GM21825 (cell line): Measurements from ENCODE around the gene NOP56.

ENCODE experiments used
- ATAC-seq: cut with Tn5 transposase; IDR thresholded peaks from one replicate; pipeline ENCODE4 v1.9.1; 2021; ENCODE audit warnings: mild to moderate bottlenecking, moderate library complexity; ENCODE audit not compliant: unreplicated experiment

NOP56 gene

GRCh38 chr20:2651772-2652723 is at the start of gene NOP56:
TSS of gene NOP56 (plus strand) at chr20:2652632. CDS start at chr20:2652661, 29 bp downstream.
- peak; percentile 77 for ATAC-seq

DNA sequence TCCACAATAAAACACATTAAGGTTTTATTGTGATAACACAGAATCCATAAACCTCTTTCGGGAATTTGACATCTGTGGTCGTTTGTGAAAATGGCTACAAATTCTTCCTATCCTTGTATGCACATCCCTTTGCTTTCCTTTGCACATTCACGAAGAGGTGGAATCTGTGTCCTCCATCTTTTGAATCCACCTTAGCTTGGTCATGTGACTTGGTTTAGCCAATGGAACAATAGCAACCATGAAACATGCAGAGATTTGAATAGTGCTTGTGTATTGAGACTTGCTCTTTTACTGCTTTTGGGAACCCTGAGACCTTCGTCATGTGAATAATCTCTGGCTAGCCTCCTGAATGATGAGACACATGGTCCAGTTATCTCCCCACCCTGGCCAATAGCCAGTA is 49.7 kb upstream of the NOP56 start:
- ATAC-seq, result no peak

- ATAC-seq, result no peak
Observed at GRCh38 chr20:2603816-2604505, 48.5 kb upstream of the NOP56 start.

DNA sequence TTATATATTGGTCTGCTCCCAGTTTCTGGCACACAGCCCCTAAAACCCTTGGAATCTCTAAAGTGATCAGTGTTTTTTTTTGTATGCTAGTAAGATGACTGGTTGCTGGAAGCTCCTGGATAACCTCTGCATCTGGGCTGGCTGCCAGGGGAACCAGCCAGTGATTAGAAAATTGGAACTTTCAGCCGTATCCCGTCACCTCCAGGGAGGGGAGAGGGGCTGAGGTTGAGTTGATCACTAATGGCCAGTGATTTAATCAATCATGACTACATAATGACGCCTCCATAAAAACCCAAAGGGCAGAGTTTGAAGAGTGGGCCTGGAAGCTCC is 48.0 kb upstream of the NOP56 start:
- no peak for ATAC-seq

DNA sequence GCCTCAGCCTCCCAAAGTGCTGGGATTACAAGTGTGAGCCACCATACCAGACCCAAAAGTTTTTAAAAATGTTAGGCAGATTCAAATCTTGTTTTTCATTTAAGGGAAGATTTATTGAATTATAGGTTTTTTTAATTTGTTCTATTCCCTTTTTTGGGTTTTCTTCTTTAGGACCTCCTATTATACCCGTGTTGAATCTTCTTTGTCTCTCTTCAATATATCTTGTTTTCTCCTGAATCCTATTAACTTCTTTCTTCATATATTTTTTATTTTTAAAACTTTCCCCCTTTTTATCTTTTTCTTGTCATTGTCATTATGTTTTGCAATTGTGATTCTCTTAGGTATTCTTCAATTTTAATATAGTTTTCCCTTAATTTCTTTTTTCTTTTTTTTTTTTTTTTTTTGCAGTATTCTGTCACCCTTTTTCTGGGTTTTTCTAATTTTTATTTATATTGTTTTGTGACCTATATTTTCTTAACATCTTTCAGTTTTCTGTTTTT is 45.9 kb upstream of the NOP56 start:
- no peak for ATAC-seq

GRCh38 chr20:2610326-2610725 is 42.1 kb upstream of the NOP56 start:
- ATAC-seq, result no peak

DNA sequence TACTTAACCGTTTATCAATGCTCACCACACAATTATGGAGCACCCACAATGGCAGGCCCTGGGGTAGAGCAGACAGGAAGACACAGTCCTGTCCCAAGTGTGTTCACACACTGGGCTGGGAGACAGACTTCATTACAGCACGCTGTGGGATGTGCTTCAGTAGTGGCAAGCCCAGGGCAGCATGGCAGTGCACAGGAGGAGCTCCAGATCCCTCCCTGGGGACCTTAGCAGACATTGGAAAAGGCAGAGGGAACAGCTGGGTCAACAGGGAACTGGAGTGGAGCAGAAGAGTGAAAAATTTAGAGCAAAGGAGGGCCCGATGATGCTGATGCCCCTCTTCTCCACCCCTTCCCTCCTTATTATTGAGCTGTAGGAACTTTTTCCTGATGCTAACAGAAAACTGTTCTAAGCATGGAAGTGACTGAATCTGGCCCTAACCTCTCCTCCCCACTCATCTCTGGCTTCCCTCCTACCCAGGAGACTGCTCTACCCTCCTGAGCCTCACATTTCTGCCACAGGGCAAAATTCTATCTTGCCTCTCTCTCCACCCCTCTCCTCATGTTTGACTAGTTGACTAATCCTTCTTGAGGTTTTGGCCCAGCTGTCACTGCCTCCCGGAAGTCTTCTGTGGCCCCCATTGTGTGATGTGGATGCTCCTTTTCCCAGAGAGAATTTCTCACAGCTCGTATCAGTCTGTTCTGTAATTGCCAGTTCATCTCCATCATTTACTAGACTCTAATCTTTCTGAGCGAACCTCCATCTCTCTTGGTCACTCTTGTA is 41.3 kb upstream of the NOP56 start:
- no peak for ATAC-seq

- no peak for ATAC-seq
Observed at GRCh38 chr20:2612073-2612472, 40.4 kb upstream of the NOP56 start.

- no peak for ATAC-seq
Observed at GRCh38 chr20:2616634-2617033, 35.8 kb upstream of the NOP56 start.

GRCh38 chr20:2617099-2617714 is 35.2 kb upstream of the NOP56 start:
- ATAC-seq, result peak; percentile 54

DNA sequence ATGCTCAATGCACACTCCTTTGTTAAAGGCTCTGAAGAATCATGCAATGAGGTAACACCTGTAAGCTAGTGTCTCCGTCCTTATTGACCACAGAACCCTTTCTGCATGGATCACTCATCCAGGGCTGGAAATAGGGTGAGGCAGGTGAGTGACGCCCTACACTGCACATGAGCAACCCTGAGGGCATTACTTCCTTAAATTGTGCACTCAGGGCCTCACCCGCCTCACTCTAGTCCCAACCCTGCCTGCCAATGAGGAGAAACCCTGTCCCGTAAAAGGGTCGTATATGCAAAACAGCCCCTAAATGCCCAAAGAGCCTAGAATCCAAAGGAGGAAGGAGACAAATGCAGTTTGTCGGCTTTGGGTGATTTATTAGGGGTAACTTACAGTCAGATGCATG is 33.6 kb upstream of the NOP56 start:
- no peak for ATAC-seq

GRCh38 chr20:2619337-2619736 is 33.1 kb upstream of the NOP56 start:
- ATAC-seq, result no peak

GRCh38 chr20:2619961-2620595 is 32.4 kb upstream of the NOP56 start:
- ATAC-seq, result no peak

- ATAC-seq, result no peak
Observed at GRCh38 chr20:2624190-2624589, 28.2 kb upstream of the NOP56 start.

DNA sequence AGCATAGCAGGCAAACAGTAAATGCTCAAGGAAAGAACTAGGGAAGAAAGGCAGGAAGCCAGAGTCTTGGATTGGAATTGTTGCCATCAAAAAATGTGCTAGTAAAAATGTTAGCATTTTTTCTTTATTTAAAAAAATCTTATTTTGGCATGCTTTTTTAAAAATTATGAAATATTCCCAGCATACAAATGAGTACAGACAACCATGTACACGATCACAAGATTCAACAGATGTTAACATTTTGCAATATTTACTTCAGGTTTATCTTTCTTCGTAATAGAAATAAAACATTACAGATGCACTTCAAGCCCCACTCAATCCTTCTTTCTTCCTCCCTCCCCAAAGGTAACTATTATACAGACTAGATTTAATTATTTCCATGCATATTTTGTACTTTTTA is 27.4 kb upstream of the NOP56 start:
- no peak for ATAC-seq

DNA sequence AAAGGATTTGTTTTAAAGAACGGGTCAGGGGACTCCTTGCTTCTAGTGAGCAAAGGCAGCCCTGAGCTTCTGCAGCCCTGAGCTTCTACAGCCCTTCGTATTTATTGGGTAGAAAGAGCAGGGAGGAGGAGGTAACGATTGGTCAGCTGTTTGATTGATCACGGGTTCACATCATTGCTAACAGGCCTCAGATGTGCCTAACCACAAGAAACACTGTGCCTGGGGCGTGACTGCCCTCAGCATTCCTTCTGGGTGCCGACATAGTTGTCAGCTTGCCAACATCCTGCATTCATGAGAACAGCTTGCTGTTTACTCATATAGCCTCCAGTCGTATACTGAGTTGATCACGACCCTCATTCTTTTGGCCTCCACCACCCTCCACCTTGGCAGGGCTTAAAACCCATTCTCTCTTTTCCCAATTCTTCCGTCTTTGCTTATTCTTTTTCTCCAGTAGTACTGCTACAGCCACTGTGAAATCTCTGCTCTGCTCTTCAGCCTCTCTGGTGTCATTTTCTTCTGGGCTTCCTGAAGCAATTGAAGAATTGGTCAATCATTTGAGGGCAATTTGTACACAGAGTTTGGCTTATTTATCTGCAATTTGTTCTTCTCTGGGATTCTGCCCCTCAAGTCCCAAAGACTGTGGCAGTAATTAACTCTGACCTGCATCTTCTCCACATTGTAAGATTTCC is 25.4 kb upstream of the NOP56 start:
- ATAC-seq, result no peak

DNA sequence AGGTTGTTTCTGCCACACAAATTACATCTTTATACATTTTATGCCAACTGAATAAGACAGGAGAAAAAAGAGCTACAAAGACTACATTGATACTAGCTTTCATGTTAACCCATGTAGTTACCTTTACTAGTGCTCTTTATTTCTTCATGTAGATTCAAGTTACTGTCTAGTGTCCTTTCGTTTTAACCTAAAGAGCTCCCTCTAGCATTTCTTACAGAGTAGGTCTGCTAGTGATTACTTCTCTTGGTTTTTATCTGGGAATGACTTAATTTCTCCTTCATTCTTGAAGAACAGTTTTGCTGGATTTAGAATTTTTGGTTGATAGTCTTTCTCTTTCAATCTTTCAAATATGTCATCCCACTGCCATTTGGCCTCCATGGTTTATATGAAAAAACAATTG is 21.2 kb upstream of the NOP56 start:
- ATAC-seq, result no peak

DNA sequence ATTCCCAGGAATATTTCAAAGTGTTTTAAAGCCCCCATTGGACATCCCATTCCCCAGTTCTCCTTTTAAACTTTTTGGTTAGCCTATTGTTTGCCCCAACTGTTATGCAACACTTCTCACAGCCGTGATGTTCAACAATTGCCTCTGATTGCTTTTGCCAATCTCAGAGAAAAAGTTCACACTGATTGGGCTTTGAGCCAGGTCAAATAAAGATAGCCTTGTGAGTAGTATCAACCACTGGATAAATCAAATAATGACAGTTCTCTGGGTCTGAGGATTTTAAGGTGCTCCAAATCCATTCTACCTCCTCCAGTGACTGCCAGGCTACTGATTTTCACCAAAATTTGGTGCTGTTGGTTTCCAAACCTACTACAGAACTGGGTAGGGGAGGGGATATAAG is 19.1 kb upstream of the NOP56 start:
- no peak for ATAC-seq

DNA sequence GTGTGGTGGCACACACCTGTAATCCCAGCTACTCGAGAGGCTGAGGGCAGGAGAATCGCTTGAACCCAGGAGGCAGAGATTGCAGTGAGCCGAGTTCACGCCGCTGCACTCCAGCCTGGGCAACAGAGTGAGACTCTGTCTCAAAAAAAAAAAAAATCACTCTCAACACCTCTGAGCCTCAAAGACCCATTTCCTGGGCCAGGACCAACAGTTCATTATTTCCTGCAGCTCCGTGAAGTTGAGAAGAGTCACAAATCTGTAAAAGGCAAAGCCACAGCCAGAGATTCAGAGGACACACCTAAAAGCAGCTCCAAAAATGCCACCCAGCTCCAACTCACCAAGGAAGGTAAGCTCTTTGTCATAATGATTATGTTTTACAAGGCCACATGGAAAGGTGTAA is 15.2 kb upstream of the NOP56 start:
- no peak for ATAC-seq

DNA sequence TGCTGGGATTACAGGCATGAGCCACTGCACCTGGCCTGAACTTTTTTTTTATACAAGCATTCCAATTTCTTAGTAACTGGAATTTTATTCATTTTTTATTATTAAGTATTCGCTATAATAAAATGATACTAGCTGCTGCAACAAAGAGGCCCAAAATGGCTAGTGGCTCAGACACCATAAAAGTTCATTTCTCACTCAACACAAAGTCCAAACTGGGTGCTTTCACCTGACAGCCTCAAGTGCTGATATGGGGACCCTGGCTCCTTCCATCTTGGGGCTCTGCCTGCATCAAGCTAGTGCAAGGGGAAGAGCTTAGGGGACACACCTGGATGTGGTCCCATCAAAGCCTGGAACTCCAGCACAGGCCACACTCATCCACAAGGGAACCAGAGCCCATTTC is 12.2 kb upstream of the NOP56 start:
- ATAC-seq, result no peak
